NCI-H345 treated with DMSO at 0.1 percent for 48 hours (cell line): ENCODE results near the gene AFAP1L1.

Experiments
- DNase-seq: peaks from one replicate; lab custom pipeline; 2025; ENCODE audit not compliant: unreplicated experiment; lab: John Stamatoyannopoulos, UW

Gene AFAP1L1

GRCh38 chr5:149283626-149284480 lies 12.2 kb downstream of the AFAP1L1 start:
- peak; percentile 89 for DNase-seq

DNA sequence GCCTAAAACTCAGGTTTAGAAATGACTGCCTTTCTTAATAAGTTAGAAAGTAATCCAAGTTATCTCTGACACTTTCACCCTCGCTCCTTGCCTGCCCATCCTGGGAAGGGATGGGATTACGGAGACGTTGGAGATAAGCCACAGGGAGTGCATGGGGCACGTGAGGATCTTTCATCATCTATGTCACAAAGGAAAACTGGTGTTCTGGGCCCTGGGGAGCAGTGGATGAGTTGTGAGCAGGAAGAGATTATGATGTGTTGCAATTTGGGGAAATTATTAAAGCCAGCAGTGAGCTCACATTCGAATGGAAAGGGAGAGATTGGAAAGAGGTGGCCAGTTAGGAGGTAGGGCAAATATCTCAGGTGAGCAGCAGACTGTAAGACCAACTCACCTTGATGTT lies 12.8 kb downstream of the AFAP1L1 start:
- no peak for DNase-seq

GRCh38 chr5:149285153-149285552 lies 13.5 kb downstream of the AFAP1L1 start:
- no peak for DNase-seq

DNA sequence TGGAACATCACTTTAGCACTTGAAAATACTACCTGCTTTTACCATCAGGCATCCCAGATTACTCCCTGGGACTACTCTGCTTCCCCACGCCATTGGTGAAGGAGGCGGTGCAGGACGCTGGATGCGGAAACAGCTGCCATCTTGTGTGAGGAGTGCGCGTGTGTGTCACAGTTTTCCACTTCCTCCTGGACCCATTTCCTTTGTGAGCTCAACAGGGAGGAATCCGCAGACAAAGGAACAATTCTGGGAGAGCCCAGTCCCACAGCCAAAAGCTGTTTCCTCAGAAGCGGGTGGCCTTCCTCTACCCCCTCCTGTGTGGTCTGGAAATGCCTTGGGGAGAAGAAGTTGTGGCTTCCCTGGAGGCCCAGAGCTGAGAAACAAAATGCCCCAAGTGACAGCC lies 16.8 kb downstream of the AFAP1L1 start:
- DNase-seq, result no peak

- DNase-seq, result no peak
Measured at GRCh38 chr5:149289301-149289700, 17.6 kb downstream of the AFAP1L1 start.

DNA sequence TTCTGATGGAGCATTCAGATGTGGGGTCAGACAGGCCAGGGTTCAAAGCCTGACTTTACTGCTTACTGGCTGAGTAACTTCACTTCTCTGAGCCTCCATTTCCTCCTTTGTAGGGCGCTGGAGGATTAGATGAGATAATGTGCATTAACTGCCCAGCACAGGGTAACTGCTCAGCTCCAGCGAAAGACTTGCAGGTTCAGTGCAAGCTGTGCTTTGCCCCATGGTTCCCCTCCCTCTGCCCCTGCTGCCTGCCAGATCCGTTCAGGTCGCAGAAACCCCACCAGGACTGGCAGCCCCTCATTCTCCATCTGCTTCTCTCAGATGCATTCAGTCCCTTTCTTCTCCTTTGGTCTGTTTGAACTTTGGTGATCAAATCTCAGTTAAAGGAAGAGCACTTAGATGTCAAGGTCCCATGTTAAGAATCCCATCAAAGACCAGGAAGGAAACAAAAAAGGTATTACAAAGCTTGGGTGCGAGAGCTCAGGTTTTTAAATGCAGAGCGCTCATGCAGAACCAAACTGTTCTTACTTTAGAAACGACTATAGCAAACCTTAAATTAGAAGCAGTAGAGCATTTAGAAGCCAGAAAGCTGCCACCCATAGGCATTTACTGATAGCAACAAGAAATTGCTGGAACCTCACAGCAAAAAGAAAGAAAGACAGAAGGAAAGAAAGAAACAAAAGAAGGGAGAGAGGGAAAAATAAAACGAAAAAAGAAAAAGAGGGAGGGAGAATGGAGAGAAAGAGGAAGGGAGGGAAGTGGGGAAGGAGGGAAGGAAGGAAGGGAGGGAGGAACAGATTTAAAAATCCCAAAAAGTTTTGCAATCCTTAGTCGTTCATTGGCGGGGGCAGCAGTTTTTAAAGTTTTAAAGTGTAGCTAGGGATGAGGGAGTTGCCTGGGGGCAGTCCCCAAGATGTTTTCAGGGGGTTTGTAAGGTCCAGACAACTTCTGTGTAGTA lies 23.5 kb downstream of the AFAP1L1 start:
- no peak for DNase-seq

- no peak for DNase-seq
Measured at GRCh38 chr5:149297340-149298025, 25.8 kb downstream of the AFAP1L1 start.

GRCh38 chr5:149298163-149298562 lies 26.5 kb downstream of the AFAP1L1 start:
- DNase-seq, result no peak

- DNase-seq, result no peak
Measured at GRCh38 chr5:149298842-149299404, 27.3 kb downstream of the AFAP1L1 start.

DNA sequence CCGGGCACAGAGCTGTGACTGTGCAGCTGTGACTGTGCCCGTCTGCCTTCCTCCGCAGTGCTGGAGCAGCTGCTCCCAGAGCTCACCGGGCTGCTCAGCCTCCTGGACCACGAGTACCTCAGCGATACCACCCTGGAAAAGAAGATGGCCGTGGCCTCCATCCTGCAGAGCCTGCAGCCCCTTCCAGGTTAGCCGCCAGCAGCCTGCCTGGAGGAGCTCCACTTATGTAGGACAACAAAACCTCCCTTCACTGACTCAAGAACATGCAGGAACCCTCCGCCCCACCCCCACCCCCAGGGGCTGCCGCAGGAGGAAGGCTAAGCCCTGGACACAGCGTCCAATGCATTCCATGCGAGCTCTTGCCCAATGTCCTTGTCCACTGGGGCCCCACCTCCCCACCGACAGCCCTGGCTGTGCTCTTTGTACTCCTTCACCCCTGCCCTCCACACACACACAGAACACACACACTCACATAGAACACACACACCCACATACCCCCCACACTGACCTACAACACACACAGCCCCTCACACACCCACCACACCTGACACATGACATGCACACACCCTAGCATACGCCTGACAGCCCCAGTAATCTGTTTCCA lies 27.9 kb downstream of the AFAP1L1 start:
- no peak for DNase-seq

DNA sequence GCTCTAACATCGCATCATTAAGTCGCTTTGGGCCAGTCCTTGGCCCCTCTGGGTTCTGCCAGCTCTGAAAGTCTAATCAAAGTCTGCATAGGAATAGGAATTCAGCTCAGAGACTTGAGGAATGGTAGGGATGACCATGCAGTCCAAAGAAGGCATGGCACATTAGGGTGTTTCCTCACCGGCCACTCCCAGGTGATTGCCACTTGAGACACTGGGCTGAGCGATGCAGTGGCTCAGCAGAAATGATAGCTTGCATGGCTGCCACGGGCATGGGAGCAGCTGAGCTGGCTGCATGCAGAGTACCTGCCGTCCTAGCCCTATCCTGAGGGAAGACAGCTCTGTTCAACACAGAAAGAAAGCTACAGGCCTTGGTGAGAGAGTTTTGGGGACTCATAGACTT lies 28.8 kb downstream of the AFAP1L1 start:
- DNase-seq, result no peak

DNA sequence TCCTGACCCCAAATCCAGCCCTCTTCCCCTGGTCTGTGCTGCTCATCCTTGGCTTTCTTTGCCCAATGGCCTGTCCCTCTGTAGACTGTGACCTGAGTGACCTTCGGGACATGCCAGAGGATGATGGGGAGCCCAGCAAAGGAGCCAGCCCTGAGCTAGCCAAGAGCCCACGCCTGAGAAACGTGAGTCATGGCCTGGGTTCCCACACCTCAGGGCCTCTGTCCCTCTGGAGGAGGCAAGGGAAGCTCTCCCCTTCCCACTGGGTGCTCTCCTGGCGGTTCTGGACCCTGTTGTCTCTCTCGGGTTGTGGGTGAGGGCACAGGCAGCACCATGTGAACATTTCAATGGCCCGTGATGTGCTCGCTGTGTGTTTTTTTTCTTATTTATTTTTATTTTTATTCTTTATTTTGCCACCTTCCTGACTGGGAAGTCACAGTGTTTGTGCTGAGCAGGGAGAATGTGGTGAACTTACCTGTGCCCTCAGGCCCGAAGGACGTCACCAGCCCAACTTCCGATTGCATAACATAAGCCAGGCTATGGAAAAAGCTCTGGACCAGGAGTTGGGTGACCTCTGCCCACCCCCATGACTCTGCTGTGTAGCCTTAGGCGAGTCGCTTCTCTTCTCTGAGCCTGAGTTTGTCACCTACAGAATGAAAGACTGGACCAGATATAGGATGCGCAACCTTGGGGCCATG lies 29.5 kb downstream of the AFAP1L1 start:
- DNase-seq, result no peak

- DNase-seq, result no peak
Measured at GRCh38 chr5:149301744-149302380, 30.2 kb downstream of the AFAP1L1 start.

DNA sequence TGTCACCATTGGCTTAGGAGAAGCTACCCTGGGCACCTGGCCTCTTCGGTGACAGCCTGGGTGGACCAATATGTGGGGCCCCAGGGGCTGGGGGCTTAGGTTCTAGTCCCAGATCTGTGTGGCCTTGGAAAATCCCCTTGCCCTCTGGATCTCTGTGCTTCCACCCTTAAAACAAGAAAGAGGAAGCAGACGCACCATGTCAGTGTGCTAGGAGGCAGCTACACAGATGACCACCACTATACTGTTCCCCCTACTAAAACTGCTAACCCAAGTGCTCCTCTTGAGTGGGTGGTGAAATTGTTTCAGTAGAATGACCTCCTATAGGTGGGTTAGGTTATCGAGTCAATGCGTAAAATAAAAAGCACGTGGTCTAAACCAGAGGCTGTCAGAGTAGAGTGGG lies 31.0 kb downstream of the AFAP1L1 start:
- no peak for DNase-seq

DNA sequence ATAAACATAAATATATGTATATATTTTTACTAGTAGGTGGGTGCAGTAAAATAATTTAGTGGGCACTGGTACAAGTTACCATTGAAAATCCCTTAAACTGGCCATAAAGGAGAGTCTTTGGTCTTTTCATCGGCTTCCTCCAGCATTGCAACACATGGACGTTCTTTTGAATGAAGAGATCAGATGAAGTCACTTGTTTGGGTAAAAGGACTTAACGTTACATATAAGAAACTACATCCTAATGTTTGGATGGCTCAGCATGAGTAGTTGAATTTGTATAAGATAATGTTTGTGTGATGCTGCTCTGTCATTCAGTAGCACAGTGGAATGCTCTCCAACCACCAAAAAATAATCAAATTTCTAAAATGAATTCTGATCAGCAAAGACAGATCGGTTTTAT lies 31.6 kb downstream of the AFAP1L1 start:
- DNase-seq, result no peak

- no peak for DNase-seq
Measured at GRCh38 chr5:149304195-149305078, 32.8 kb downstream of the AFAP1L1 start.

- DNase-seq, result no peak
Measured at GRCh38 chr5:149309354-149309753, 37.7 kb downstream of the AFAP1L1 start.

- DNase-seq, result no peak
Measured at GRCh38 chr5:149310488-149310887, 38.8 kb downstream of the AFAP1L1 start.
